Stimulated activated CD8-positive, alpha-beta memory T cell treated with anti-CD3 and anti-CD28 coated beads, Interleukin-12 subunit alpha, Interleukin-12 subunit beta, amount 100 ng/mL, for 24 hours (primary cell): Measurements from ENCODE around the gene FRK.
"Not testable (repeated sequence)": the region's sequence is repeated elsewhere in the genome, so short reads cannot be mapped to it uniquely, and the experiment has no call there.

Experiments
- DNase-seq: peaks from one replicate; pipeline ENCODE4 v3.0.0-alpha.2; 2020; ENCODE audit errors: extremely low read depth

Gene FRK

GRCh38 chr6:116060572-116061283 lies at the start of gene FRK:
TSS of gene FRK (minus strand) at chr6:116060891. CDS start at chr6:116060311, 580 bp downstream.
- no peak for DNase-seq

GRCh38 chr6:116108836-116109235 lies 48.1 kb upstream of the FRK start:
- no peak for DNase-seq

GRCh38 chr6:116106146-116106545 lies 45.5 kb upstream of the FRK start:
- DNase-seq = no peak

GRCh38 chr6:116105247-116105646 lies 44.6 kb upstream of the FRK start:
- DNase-seq = no peak

- no peak for DNase-seq
Observed at GRCh38 chr6:116104636-116105035, 43.9 kb upstream of the FRK start.

- DNase-seq = no peak
Observed at GRCh38 chr6:116102873-116103272, 42.2 kb upstream of the FRK start.

GRCh38 chr6:116101790-116102189 lies 41.1 kb upstream of the FRK start:
- no peak for DNase-seq

- no peak for DNase-seq
Observed at GRCh38 chr6:116101302-116101718, 40.6 kb upstream of the FRK start.

- peak; percentile 77 for DNase-seq
Observed at GRCh38 chr6:116100419-116101301, 40.0 kb upstream of the FRK start, which contains the start of gene NT5DC1. TSS of gene NT5DC1 (plus strand) at chr6:116100853. CDS start at chr6:116100931, 78 bp downstream.

GRCh38 chr6:116099036-116099435 lies 38.3 kb upstream of the FRK start:
- DNase-seq = no peak

GRCh38 chr6:116096979-116097816 lies 36.5 kb upstream of the FRK start:
- DNase-seq = no peak

- DNase-seq = not testable (repeated sequence)
Observed at GRCh38 chr6:116096048-116096759, 35.5 kb upstream of the FRK start.

GRCh38 chr6:116094041-116094440 lies 33.4 kb upstream of the FRK start:
- no peak for DNase-seq

GRCh38 chr6:116090251-116090650 lies 29.6 kb upstream of the FRK start:
- no peak for DNase-seq

- DNase-seq = no peak
Observed at GRCh38 chr6:116088946-116089345, 28.3 kb upstream of the FRK start.

- DNase-seq = no peak
Observed at GRCh38 chr6:116087437-116088027, 26.8 kb upstream of the FRK start.

- DNase-seq = no peak
Observed at GRCh38 chr6:116084284-116084683, 23.6 kb upstream of the FRK start.

- DNase-seq = no peak
Observed at GRCh38 chr6:116083052-116083451, 22.4 kb upstream of the FRK start.

GRCh38 chr6:116078945-116079344 lies 18.3 kb upstream of the FRK start:
- no peak for DNase-seq

- no peak for DNase-seq
Observed at GRCh38 chr6:116078522-116078921, 17.8 kb upstream of the FRK start.
